HG02870 (cell line): ENCODE data around the gene SMR3A.

Source experiments
- ATAC-seq: cut with Tn5 transposase; IDR thresholded peaks from one replicate; pipeline ENCODE4 v1.9.1; 2021; ENCODE audit warnings: mild to moderate bottlenecking, moderate library complexity; ENCODE audit not compliant: unreplicated experiment

Gene SMR3A

GRCh38 chr4:70360460-70360859 lies at the start of gene SMR3A:
SMR3A (plus strand) TSS chr4:70360760; CDS start chr4:70362116, 1,356 bp downstream.
- no peak for ATAC-seq

GRCh38 chr4:70313736-70314135 lies 46.8 kb upstream of the SMR3A start:
- no peak for ATAC-seq

GRCh38 chr4:70315928-70316327 lies 44.6 kb upstream of the SMR3A start:
- ATAC-seq: peak; percentile 77

GRCh38 chr4:70326052-70326451 lies 34.5 kb upstream of the SMR3A start:
- ATAC-seq: no peak

GRCh38 chr4:70334681-70335080 lies 25.9 kb upstream of the SMR3A start, which contains the start of gene CABS1:
CABS1 (plus strand) TSS chr4:70334981; CDS start chr4:70335040, 59 bp downstream.
- no peak for ATAC-seq

- ATAC-seq: no peak
Observed at GRCh38 chr4:70336043-70336442, 24.5 kb upstream of the SMR3A start.

GRCh38 chr4:70337886-70338420 lies 22.6 kb upstream of the SMR3A start:
- no peak for ATAC-seq

GRCh38 chr4:70356185-70356584 lies 4.4 kb upstream of the SMR3A start:
- no peak for ATAC-seq

GRCh38 chr4:70359115-70359661 lies 1.4 kb upstream of the SMR3A start:
- ATAC-seq: no peak

GRCh38 chr4:70364002-70364401 lies 3.4 kb downstream of the SMR3A start:
- ATAC-seq: no peak

- ATAC-seq: no peak
Observed at GRCh38 chr4:70365479-70365878, 4.9 kb downstream of the SMR3A start.

- no peak for ATAC-seq
Observed at GRCh38 chr4:70367813-70368212, 7.3 kb downstream of the SMR3A start.

- ATAC-seq: no peak
Observed at GRCh38 chr4:70371987-70372386, 11.4 kb downstream of the SMR3A start.

- no peak for ATAC-seq
Observed at GRCh38 chr4:70372760-70373159, 12.2 kb downstream of the SMR3A start.

GRCh38 chr4:70380578-70380977 lies 20.0 kb downstream of the SMR3A start:
- no peak for ATAC-seq

- no peak for ATAC-seq
Observed at GRCh38 chr4:70382691-70383181, 22.2 kb downstream of the SMR3A start, which contains the start of gene SMR3B. SMR3B (plus strand) TSS chr4:70383131; CDS start chr4:70384511, 1,380 bp downstream.

- ATAC-seq: peak; percentile 58
Observed at GRCh38 chr4:70392057-70392776, 31.7 kb downstream of the SMR3A start.

- no peak for ATAC-seq
Observed at GRCh38 chr4:70397580-70397979, 37.0 kb downstream of the SMR3A start, which contains the start of gene OPRPN. OPRPN (plus strand) TSS chr4:70397940; CDS start chr4:70399286, 1,346 bp downstream.

- no peak for ATAC-seq
Observed at GRCh38 chr4:70399319-70399718, 38.8 kb downstream of the SMR3A start.

GRCh38 chr4:70402762-70403161 lies 42.2 kb downstream of the SMR3A start:
- ATAC-seq: peak; percentile 61

GRCh38 chr4:70405765-70406164 lies 45.2 kb downstream of the SMR3A start:
- no peak for ATAC-seq
